DMS153 treated with DMSO at 0.1 percent for 48 hours (cell line): Measurements from ENCODE around the gene SLC8A3.

Experiments used
- DNase-seq: peaks from one replicate; lab custom pipeline; 2025; ENCODE audit not compliant: unreplicated experiment; lab: John Stamatoyannopoulos, UW

The SLC8A3 gene

DNA sequence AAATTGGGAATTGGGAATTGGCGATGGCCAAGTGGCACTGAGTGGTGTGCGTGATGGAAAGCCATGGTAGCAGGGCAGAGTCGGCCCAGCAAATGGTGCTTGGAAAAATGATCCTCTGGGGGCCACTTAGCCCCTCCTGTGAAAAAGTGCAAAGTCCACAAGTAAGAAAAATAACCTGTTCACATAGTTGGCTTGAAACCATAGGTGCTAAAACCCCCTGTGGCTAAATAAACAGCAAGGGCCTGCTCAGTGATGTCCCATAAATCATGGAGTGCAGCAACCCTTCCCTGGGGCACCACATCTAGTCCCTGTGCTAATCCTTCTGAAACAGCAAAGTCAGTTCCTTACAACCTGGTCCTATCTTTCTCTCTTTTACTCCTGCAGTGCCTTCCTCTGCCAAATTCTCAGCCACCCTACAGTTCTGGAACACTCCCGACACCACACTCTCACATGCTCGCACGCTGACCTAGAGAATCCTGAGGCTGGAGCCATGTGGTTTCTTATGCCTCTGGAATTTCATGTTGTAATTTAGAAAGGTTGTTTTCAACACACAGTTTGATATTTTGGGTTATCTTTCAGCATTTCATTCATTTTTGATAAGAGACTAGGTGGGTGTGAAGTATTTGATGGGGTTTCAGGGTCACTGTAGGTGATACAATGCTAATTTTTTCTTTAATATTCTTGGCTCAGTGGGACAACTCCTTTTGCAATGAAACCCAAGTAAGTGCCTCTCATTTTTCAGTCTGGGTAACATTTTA, 186.0 kb downstream of the SLC8A3 start:
- DNase-seq: no peak

DNA sequence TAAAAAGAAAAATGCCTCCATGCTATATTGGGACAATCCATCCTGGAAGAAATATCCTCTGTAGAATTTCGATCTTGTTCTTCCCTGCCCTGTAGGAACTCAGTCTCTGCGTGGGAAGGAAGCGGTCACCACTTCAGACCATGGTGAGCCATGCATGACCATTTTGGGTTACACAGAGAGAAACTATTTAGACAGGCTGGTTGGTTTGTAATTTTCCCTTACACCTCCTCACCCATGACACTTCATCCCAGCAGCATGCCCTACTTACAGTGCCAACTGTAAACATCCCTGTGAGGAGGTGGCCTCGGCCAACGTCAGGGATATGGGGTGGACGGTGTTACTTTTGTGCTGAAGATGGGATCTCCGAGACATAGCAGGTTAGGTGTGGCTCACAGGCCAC, 188.2 kb downstream of the SLC8A3 start:
- no peak for DNase-seq

DNA sequence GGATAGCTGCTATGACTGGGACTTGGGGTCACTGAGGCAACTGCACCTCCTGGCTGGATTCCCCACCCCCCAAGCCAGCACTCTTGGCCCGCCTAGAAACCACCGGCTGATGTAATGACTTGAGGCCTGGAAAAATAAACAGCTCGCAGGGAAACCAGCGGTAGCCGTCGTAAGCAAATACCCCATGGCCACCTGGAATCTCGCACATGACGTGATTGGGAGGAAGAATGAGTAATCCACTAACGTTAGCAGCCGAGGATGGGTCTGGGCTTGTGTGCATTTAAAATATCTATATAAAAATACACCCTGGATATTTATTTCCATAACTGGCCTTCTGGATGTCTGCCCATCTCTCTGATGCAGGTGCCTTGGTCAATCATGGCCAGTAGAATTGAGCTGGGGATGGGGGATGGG, 189.5 kb downstream of the SLC8A3 start:
- peak; percentile 57 for DNase-seq

DNA sequence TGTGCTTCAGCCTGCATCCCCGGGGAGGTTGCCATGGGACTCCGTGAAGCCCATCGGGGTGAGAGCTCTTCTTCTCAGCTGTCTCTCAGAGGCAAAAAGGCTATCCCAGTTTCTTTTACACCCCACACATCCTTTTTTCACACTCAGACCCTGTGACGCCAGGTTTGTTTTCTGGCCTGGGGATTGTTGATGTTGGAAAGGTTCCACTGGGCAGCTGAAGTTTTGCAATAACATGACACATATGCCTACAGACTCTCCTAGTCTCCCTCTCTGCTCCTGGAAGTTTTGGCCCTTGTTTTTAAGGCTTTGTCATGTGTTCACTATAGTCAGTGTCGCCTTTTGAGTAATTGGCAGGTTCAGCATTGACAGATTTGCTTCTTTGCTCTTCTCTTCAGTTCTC, 190.9 kb downstream of the SLC8A3 start:
- no peak for DNase-seq

DNA sequence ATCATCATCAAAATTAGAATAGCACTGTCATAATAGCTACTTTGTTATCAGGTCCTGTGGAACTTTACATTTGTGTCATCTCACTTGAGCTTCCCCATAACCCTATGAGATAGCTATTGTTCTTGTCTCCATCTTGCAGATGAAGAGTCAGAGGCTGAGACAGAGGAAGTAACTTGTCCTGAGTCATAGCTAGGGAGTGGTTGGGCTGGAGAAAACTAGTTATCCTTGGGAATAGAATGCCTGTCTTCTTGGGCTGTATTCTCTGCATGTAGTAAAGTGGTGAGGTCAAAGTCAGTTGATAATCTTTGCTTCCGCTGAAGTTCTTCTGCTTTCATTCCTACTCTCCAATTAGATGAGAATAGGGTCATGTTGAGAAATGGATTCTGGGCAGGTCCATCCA, 192.5 kb downstream of the SLC8A3 start:
- DNase-seq: no peak
